H1 (cell line): ENCODE data around the gene KRTAP12-2. TPM values are rescaled to one million over a fixed set of nuclear protein-coding genes. Genes with fewer than 3 reads are reported as not detected.

Experiments
- CTCF ChIA-PET: fragments of 300-600 bp; sonication (Branson Sonifier 250); formaldehyde crosslinking; loops from one replicate; lab custom pipeline; 2021; ENCODE audit not compliant: partially characterized antibody; lab: Charles Lee
- POLR2A ChIA-PET: fragments of 300-600 bp; sonication (Branson Sonifier 250); formaldehyde crosslinking; loops from one replicate; lab custom pipeline; 2021; ENCODE audit warnings: inconsistent platforms; ENCODE audit not compliant: partially characterized antibody; lab: Charles Lee
- DNase-seq, 2 experiments: peaks; one replicate each; pipeline versions ENCODE4 v3.0.0 to v3.0.0-alpha.2; 2010 to 2022; ENCODE audit warnings: low spot score in 2 of 2, low read depth in 1 of 2, mixed read lengths in 1 of 2
- FAIRE-seq: peaks from 2 replicates; lab custom pipeline; 2011; peaks lifted over from hg19 to GRCh38; lab: Jason Lieb, UNC
- H2AFZ ChIP-seq: 2 replicates; pipeline ENCODE4 v1.8.1; 2012; ENCODE audit warnings: low read length, inconsistent platforms
- H2AK5ac ChIP-seq: 2 replicates; pipeline ENCODE4 v1.6.1; 2013; ENCODE audit warnings: low read depth, low read length
- H2BK120ac ChIP-seq: replicated peaks from 2 replicates; pipeline ENCODE3; 2013; ENCODE audit warnings: low read depth, low read length, inconsistent platforms
- H2BK12ac ChIP-seq: 2 replicates; pipeline ENCODE4 v1.6.1; 2013; ENCODE audit warnings: low read depth, low read length
- H2BK15ac ChIP-seq: 2 replicates; pipeline ENCODE4 v1.6.1; 2013; ENCODE audit warnings: low read length
- H2BK20ac ChIP-seq: 2 replicates; pipeline ENCODE4 v1.6.1; 2013; ENCODE audit warnings: low read length
- H2BK5ac ChIP-seq: 2 replicates; pipeline ENCODE4 v1.6.1; 2013; ENCODE audit warnings: low read depth, low read length
- H3K14ac ChIP-seq: 2 replicates; pipeline ENCODE4 v1.6.1; 2013; ENCODE audit warnings: inconsistent platforms; ENCODE audit not compliant: insufficient read length
- H3K18ac ChIP-seq: 2 replicates; pipeline ENCODE4 v1.6.1; 2013; ENCODE audit warnings: low read length; ENCODE audit errors: extremely low read depth
- H3K23ac ChIP-seq: 2 replicates; pipeline ENCODE4 v1.6.1; 2013; ENCODE audit warnings: inconsistent platforms; ENCODE audit not compliant: insufficient read length
- H3K23me2 ChIP-seq: 2 replicates; pipeline ENCODE4 v1.6.1; 2013; ENCODE audit warnings: low read depth, low read length
- H3K27ac ChIP-seq: 2 replicates; pipeline ENCODE4 v1.6.1; 2011; ENCODE audit warnings: low read depth, low read length, inconsistent platforms
- H3K27me3 ChIP-seq, 4 experiments: replicated peaks in 1 of 4; 1 replicate in 1 of 4; 2 replicates in 3 of 4; pipeline versions ENCODE4 v1.6.1 to v1.8.1; 2011 to 2013; ENCODE audit warnings: low read length in 3 of 4, mild to moderate bottlenecking in 3 of 4, inconsistent platforms in 2 of 4, mixed read lengths in 2 of 4, moderate library complexity in 1 of 4; ENCODE audit not compliant: control insufficient read depth in 3 of 4, insufficient read depth in 3 of 4; ENCODE audit errors: extremely low read depth in 1 of 4
- H3K36me3 ChIP-seq, 4 experiments: 2 replicates each; pipeline versions ENCODE4 v1.6.1 to v1.8.1; 2011 to 2013; ENCODE audit warnings: mild to moderate bottlenecking in 4 of 4, low read length in 3 of 4, moderate library complexity in 2 of 4, control low read depth in 1 of 4, inconsistent platforms in 1 of 4; ENCODE audit not compliant: insufficient read depth in 4 of 4, control insufficient read depth in 2 of 4
- H3K4ac ChIP-seq: replicated peaks from 2 replicates; pipeline ENCODE3; 2013; ENCODE audit warnings: low read length, low read depth, mixed read lengths, inconsistent platforms; ENCODE audit not compliant: insufficient read length
- H3K4me1 ChIP-seq, 4 experiments: replicated peaks in 1 of 4; 1 replicate in 1 of 4; 2 replicates in 3 of 4; pipeline versions ENCODE4 v1.6.1 to v1.8.1; 2011 to 2013; ENCODE audit warnings: low read length in 3 of 4, inconsistent platforms in 2 of 4, mixed read lengths in 1 of 4; ENCODE audit not compliant: insufficient read depth in 4 of 4, control insufficient read depth in 3 of 4
- H3K4me2 ChIP-seq, 2 experiments: 2 replicates each; pipeline versions ENCODE4 v1.6.1 to v1.8.1; 2011 to 2013; ENCODE audit warnings: low read depth in 2 of 2, low read length in 2 of 2, control low read depth in 1 of 2, inconsistent platforms in 1 of 2, mild to moderate bottlenecking in 1 of 2; ENCODE audit not compliant: insufficient read depth in 1 of 2
- H3K4me3 ChIP-seq, 4 experiments: fragments of 200-600, 300-600 bp in 1 of 4; sonication (generic), shearing (Covaris generic), sonication (Bioruptor Twin) in 1 of 4; 2 replicates each; pipeline versions ENCODE4 v1.5.1 to v1.8.1; 2011 to 2016; ENCODE audit warnings: low read length in 4 of 4, low read depth in 3 of 4, control low read depth in 2 of 4, inconsistent platforms in 2 of 4, mild to moderate bottlenecking in 2 of 4, mixed read lengths in 1 of 4, moderate library complexity in 1 of 4; ENCODE audit not compliant: insufficient read depth in 2 of 4; ENCODE audit errors: extremely low read depth in 1 of 4
- H3K56ac ChIP-seq: replicated peaks from 2 replicates; pipeline ENCODE3; 2013; ENCODE audit warnings: low read depth, mild to moderate bottlenecking, mixed read lengths, low read length, inconsistent platforms; ENCODE audit not compliant: insufficient read length
- H3K79me1 ChIP-seq: 2 replicates; pipeline ENCODE4 v1.6.1; 2013; ENCODE audit warnings: low read depth, low read length, control low read depth
- H3K79me2 ChIP-seq, 2 experiments: 2 replicates each; pipeline versions ENCODE4 v1.6.1 to v1.8.1; 2012 to 2013; ENCODE audit warnings: low read length in 2 of 2, mild to moderate bottlenecking in 2 of 2, inconsistent platforms in 1 of 2; ENCODE audit not compliant: insufficient read depth in 2 of 2, control insufficient read depth in 1 of 2
- H3K9ac ChIP-seq, 4 experiments: replicated peaks in 1 of 4; 1 replicate in 1 of 4; 2 replicates in 3 of 4; pipeline versions ENCODE4 v1.6.1 to v1.8.1; 2011 to 2013; ENCODE audit warnings: low read depth in 3 of 4, low read length in 3 of 4, control low read depth in 2 of 4, mild to moderate bottlenecking in 2 of 4, moderate library complexity in 2 of 4, inconsistent platforms in 1 of 4; ENCODE audit errors: extremely low read depth in 1 of 4
- H3K9me3 ChIP-seq, 2 experiments: 2 replicates each; pipeline versions ENCODE4 v1.6.1 to v1.8.1; 2012 to 2013; ENCODE audit warnings: mild to moderate bottlenecking in 2 of 2, moderate library complexity in 2 of 2, control low read depth in 1 of 2, inconsistent platforms in 1 of 2, low read depth in 1 of 2, low read length in 1 of 2, mixed read lengths in 1 of 2; ENCODE audit not compliant: insufficient read depth in 2 of 2
- H4K20me1 ChIP-seq, 2 experiments: replicated peaks in 1 of 2; 2 replicates each; pipeline versions ENCODE3 to v1.8.1; 2011 to 2013; ENCODE audit warnings: inconsistent platforms in 2 of 2, low read length in 2 of 2, mild to moderate bottlenecking in 1 of 2; ENCODE audit not compliant: insufficient read depth in 2 of 2, control insufficient read depth in 1 of 2
- H4K5ac ChIP-seq: 2 replicates; pipeline ENCODE4 v1.6.1; 2013; ENCODE audit warnings: low read length, low read depth, mixed read lengths, inconsistent platforms; ENCODE audit not compliant: insufficient read length
- H4K8ac ChIP-seq: 2 replicates; pipeline ENCODE4 v1.8.0; 2013; ENCODE audit warnings: mild to moderate bottlenecking, moderate library complexity, low read length, inconsistent platforms; ENCODE audit not compliant: insufficient read depth; ENCODE audit errors: extremely low read depth
- H4K91ac ChIP-seq: replicated peaks from 2 replicates; pipeline ENCODE3; 2013; ENCODE audit warnings: low read length, mixed read lengths, inconsistent platforms; ENCODE audit not compliant: insufficient read length
- WGBS, 2 experiments: shearing (Covaris generic) in 1 of 2; methylation state at CpG; one replicate each; pipeline versions ENCODE4 v1.1.6 to v1.1.7; 2013 to 2015; ENCODE audit warnings: low lambda C conversion rate in 2 of 2, mixed read lengths in 2 of 2, inconsistent platforms in 1 of 2, low coverage in 1 of 2, missing lambda C conversion rate in 1 of 2; ENCODE audit not compliant: insufficient replicate concordance in 2 of 2, insufficient coverage in 1 of 2, insufficient read length in 1 of 2; ENCODE audit errors: extremely low coverage in 1 of 2, missing lambda C conversion rate in 1 of 2; 5-methylcytosine and 5-hydroxymethylcytosine counted together
- polyA plus RNA-seq, 7 experiments: library from polyadenylated mRNA; depleted of rRNA in 3 of 7; stranded (reverse) in 5 of 7; unstranded in 2 of 7; fragments of >200 nt in 5 of 7; fragments of 200-250 nt in 2 of 7; gene quantifications; 1 replicate in 5 of 7; 2 replicates in 1 of 7; 4 replicates in 1 of 7; pipeline versions ENCODE4 v1.2.1 to v1.2.3, GENCODE V29; 2011 to 2013; ENCODE audit warnings: missing spikeins in 2 of 7, mixed read lengths in 2 of 7
- total RNA-seq: library from RNA; stranded (reverse); fragmentation: NEBNext Ultra II Directional; extraction: Animal tissue kit (Norgen Biotek cat#: 25700); gene quantifications from 2 replicates; pipeline ENCODE4 v1.2.1, GENCODE V29; 2021

KRTAP12-2 gene
- total and polyA plus RNA-seq, 2 of the 8 experiments (the other 6 are each of a cell fraction or from before 2014, with no cell fraction given), result 0.50 TPM; not detected in 1

- H3K23ac ChIP-seq, result no peak overlapping the region
- H2BK120ac ChIP-seq, result no peak overlapping the region
- no peaks in the 10 kb centered on the region for H3K36me3 ChIP-seq
- H3K23me2 ChIP-seq, result no peaks in the 10 kb centered on the region
- H3K27ac ChIP-seq, result no peak overlapping the region
- H4K91ac ChIP-seq, result no peak overlapping the region
- H3K4me1 ChIP-seq, result no peaks in the 10 kb centered on the region; a peak in 1 of 7 replicates
- H2BK20ac ChIP-seq, result no peak overlapping the region
- H3K9me3 ChIP-seq, result peaks cover 3 to 10% of the 10 kb centered on the region in 2 experiments; a peak in 3 of 4 replicates
- DNase-seq, result no peak
- no peaks in the 10 kb centered on the region for H3K79me2 ChIP-seq
- H3K4me2 ChIP-seq, result no peak overlapping the region
- no peaks in the 10 kb centered on the region for H3K27me3 ChIP-seq
- no peak overlapping the region for H2AK5ac ChIP-seq
- no peak for FAIRE-seq
- H2BK5ac ChIP-seq, result 0 out of 2 replicates have a peak overlapping the region, but pooled peaks have one; percentile 9
- no peak overlapping the region for H2AFZ ChIP-seq
- peaks cover 0 to 3% of the 10 kb centered on the region in 2 experiments for H4K20me1 ChIP-seq
- H3K14ac ChIP-seq, result no peak overlapping the region
- H4K8ac ChIP-seq, result no peak overlapping the region; the same call in 1 of the 2 replicates
- 86% methylated on average over 13 of the region's 15 CpGs; no CpG with 5 or more reads in 1 of the 2 experiments for WGBS, 2 experiments
- no peak overlapping the region for H3K4me3 ChIP-seq
- H3K79me1 ChIP-seq, result no peaks in the 10 kb centered on the region
- no peak overlapping the region for H3K9ac ChIP-seq
- POLR2A ChIA-PET, result no interaction called here
- H2BK12ac ChIP-seq, result no peak overlapping the region
- H2BK15ac ChIP-seq, result no peak overlapping the region
- CTCF ChIA-PET, result no interaction called here
- H4K5ac ChIP-seq, result no peak overlapping the region
- H3K18ac ChIP-seq, result no peak overlapping the region
- no peak overlapping the region for H3K56ac ChIP-seq
- no peak overlapping the region for H3K4ac ChIP-seq
These were observed 30.3 kb downstream of the KRTAP12-2 start for GRCh38 chr21:44636209-44637017.
